Muscle of arm (tissue), 14 donors: ENCODE results near the gene UBTD1. TPM values are rescaled to one million over a fixed set of nuclear protein-coding genes. Genes with fewer than 3 reads are reported as not detected.
"Not testable (repeated sequence)": the region's sequence is repeated elsewhere in the genome, so short reads cannot be mapped to it uniquely, and the experiment has no call there.

Source experiments
- DNase-seq: peaks from one replicate; pipeline ENCODE4 v3.0.0-alpha.2; 2013
- long read RNA-seq, 11 donors: transcript quantifications; one replicate each; lab custom pipeline, GENCODE V29; 2026
- polyA plus RNA-seq, 12 donors: library from polyadenylated mRNA; unstranded; fragments of 120-200 nt; gene quantifications; one replicate each; pipeline ENCODE4 v1.2.1, GENCODE V29; 2013; ENCODE audit not compliant: insufficient read length in 12 of 12

UBTD1 gene
- polyA plus RNA-seq, result 10 to 100 TPM in 8 of 12 donors, 1 to 10 TPM in 3, not detected in 1; 9.5 to 21.4 (median 12.1) TPM
- long read RNA-seq, donor 1, result 0 reads
- long read RNA-seq, donor 2, transcript UBTD1-201 (3 exons, 1,706 nt), result major isoform, 9 of 9 reads
- long read RNA-seq, donor 2, partial matches to known transcripts, result 0 of 9 reads
- long read RNA-seq, donor 2, other reads (novel, unspliced or antisense), result 0 of 9 reads
- long read RNA-seq, donor 3, partial matches to known transcripts, result 0 of 3 reads
- long read RNA-seq, donor 3, other reads (novel, unspliced or antisense), result 0 of 3 reads
- long read RNA-seq, donor 4, partial matches to known transcripts, result 0 of 3 reads
- long read RNA-seq, donor 4, other reads (novel, unspliced or antisense), result 0 of 3 reads
- long read RNA-seq, donor 5, result 0 reads
- long read RNA-seq, donor 6, transcript UBTD1-201 (3 exons, 1,706 nt), result major isoform, 6 of 6 reads
- long read RNA-seq, donor 6, partial matches to known transcripts, result 0 of 6 reads
- long read RNA-seq, donor 6, other reads (novel, unspliced or antisense), result 0 of 6 reads
- long read RNA-seq, donor 7, transcript UBTD1-201 (3 exons, 1,706 nt), result major isoform, 6 of 6 reads
- long read RNA-seq, donor 7, partial matches to known transcripts, result 0 of 6 reads
- long read RNA-seq, donor 7, other reads (novel, unspliced or antisense), result 0 of 6 reads
- long read RNA-seq, donor 8, transcript UBTD1-201 (3 exons, 1,706 nt), result major isoform, 14 of 14 reads
- long read RNA-seq, donor 8, partial matches to known transcripts, result 0 of 14 reads
- long read RNA-seq, donor 8, other reads (novel, unspliced or antisense), result 0 of 14 reads
- long read RNA-seq, donor 9, transcript UBTD1-201 (3 exons, 1,706 nt), result major isoform, 6 of 6 reads
- long read RNA-seq, donor 9, partial matches to known transcripts, result 0 of 6 reads
- long read RNA-seq, donor 9, other reads (novel, unspliced or antisense), result 0 of 6 reads
- long read RNA-seq, donor 10, transcript UBTD1-201 (3 exons, 1,706 nt), result major isoform, 16 of 21 reads
- long read RNA-seq, donor 10, partial matches to known transcripts, result 5 of 21 reads
- long read RNA-seq, donor 10, other reads (novel, unspliced or antisense), result 0 of 21 reads
- long read RNA-seq, donor 11, transcript UBTD1-201 (3 exons, 1,706 nt), result major isoform, 14 of 14 reads
- long read RNA-seq, donor 11, partial matches to known transcripts, result 0 of 14 reads
- long read RNA-seq, donor 11, other reads (novel, unspliced or antisense), result 0 of 14 reads

DNA sequence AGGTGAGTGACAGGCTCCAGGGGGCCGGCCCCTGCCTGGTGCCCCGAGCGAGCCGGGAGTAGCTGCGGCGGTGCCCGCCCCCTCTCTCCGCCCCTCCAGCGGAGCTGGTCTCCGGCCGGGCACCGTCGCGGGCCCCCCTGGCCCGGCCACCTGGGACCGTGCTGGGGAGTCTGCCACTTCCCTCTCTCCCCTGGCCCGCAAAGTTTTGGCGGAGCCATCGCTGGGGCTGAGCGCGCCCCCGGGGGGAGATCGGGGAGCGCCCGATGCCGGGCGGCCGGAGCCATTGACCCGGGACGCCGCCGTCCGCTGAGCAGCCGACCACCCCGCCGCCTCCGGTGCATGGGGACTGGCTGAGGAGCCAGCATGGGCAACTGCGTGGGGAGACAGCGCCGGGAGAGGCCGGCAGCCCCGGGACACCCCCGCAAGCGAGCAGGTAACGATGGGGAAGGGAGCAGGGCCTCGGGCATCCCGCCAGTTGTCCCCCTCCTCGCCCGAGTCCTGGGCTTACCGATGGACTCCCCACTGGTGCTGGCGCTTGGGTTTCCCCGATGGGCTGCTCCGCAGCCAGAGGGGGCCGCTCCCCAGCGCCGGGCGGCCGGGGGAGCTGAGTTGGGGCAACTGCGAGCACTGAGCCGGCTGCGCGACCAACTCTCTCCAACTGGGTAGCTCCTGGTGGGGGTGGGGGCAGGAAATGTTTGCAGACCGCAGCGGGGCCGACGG, at the start of gene UBTD1:
TSS of gene UBTD1 (plus strand) at position 84 of the 720 bp plus-strand sequence. CDS start at position 364, 280 bp downstream.
- peak; percentile 48 for DNase-seq

DNA sequence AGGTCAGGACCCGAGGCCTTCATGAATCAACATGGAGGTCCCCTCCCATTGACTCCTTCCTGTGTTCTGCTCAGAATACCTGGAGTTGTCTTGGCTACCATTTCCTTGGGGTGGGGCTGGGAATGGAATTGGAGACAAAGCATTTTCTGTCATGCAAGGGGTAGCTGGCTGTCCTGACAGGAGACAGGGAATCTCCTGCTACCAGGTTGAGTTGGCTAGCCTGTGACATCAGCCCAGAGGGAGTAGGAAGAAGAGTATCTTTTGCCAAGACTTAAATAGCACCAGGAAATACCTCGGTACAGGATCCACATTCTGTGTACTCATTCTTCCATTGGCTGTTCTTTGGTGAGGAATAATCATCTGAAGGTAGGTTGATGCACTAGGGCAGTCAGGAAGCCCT, 47.9 kb upstream of the UBTD1 start:
- DNase-seq, result no peak

GRCh38 chr10:97451605-97452004, 47.1 kb upstream of the UBTD1 start:
- DNase-seq, result no peak

DNA sequence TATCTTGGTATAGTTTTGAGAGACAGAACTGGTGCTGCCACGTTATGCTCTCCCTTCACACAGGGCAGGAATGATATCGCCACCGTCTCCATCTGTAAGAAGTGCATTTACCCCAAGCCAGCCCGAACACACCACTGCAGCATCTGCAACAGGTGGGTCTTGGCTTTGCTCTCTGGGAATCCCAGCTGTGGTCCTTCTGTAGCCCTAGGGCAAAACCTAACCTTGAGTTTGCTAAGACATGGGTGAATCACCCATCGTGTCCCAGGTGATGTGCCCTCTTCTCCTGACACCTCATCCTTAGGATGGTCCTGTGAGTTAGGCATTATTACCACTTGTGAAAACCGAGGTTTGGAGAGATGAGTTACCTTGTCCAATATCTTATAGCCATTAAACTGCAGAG, 46.4 kb upstream of the UBTD1 start:
- DNase-seq, result no peak

- DNase-seq, result no peak
These were observed 44.2 kb upstream of the UBTD1 start for GRCh38 chr10:97454330-97455036.

DNA sequence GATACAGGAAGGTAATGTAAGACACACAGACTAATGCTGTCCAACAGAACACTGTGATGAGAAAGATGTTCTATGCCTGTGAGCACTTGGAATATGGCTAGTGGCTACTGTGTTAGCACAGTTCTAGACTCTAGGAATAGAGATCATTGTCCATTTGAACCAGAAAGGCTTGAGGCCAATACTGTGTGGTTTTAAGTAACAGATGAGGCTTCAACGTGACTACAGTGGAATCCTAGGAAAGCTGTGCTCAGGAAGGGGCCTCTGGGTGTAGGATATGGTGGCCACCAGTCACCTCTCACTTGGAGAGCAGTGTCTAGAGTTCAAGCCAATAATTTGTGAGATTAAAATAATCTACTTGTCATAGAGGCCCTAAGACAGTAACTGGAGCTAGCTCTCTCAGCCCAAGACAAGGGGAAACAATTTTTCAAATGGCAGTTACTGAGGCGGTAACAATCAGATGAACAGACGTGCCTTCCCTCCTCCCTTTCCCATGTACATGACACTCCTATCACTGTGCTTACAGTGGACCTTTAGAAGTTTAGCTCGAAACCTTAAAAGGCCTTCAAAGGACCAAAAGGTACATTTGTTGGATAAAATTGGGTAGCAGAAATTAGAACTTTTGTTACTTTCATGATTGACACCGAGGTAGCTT, 42.6 kb upstream of the UBTD1 start:
- no peak for DNase-seq

DNA sequence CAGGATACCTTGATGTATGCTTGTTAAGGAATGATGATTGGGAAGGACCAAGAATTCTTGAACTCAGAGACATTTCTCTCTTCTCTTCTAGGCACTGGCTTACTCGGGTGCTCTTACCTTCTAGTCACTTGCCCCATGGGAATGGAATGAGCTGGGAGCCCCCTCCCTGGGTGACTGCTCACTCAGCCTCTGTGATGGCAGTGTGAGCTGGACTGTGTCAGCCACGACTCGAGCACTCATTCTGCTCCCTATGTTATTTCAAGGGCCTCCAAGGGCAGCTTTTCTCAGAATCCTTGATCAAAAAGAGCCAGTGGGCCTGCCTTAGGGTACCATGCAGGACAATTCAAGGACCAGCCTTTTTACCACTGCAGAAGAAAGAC, 42.0 kb upstream of the UBTD1 start:
- DNase-seq, result no peak

DNA sequence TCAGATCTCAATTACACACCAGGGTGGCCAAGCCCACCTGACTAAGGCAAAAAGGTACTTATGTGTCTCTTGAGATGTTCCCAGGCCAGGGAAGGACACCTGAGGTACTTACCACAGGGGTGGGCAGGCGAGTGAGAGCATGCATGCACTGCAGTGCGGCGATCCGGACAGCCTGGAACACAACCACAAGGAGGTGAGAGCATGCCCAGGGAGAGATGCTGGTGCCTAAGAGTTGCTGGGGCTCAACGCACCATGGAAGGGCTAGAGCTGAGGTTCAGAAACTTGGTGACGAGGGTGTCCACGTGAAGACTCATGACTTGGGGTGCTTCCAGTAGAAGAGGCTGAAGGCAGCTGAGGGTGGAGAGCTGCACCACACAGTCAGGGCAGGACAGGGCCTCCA, 39.6 kb upstream of the UBTD1 start:
- DNase-seq, result no peak

- DNase-seq, result no peak
These were observed 38.8 kb upstream of the UBTD1 start for GRCh38 chr10:97459933-97460332.

- DNase-seq, result no peak
These were observed 36.4 kb upstream of the UBTD1 start for GRCh38 chr10:97462309-97462708.

DNA sequence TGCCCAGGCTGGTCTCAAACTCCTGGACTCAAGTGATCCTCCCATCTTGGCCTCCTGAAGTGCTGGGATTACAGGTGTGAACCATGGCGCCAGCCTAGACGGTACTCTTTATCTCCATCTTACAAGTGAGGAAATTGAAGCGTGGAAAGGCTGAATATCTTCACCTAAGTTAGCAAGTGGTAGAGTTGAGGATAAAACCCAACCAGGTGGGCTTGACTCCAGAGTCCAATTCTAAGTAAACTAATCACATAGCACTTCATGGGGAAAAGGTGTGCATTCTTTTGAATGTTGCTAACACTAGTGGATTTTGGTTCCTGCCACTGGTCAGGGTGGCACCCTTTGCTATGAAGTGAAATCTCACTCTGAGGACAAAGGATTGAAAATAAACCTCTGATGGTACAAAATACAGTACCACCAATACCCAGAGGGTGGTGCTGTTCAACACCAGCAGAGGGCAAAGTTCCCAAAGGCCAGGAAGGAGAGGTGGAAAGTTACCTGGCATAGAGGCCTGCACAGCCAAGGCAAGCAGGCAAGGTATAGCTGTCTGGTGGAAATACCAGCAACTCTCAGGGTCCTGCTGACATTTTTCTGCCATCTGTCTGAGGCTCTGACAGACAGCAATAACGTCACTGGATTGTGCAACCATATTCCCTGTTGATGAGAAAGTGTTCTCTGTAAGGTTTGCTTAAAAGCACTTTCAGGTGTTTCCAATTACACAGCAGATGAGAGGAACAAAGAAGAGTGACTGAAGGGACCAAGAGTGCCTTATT, 35.2 kb upstream of the UBTD1 start:
- peak; percentile 38 for DNase-seq

DNA sequence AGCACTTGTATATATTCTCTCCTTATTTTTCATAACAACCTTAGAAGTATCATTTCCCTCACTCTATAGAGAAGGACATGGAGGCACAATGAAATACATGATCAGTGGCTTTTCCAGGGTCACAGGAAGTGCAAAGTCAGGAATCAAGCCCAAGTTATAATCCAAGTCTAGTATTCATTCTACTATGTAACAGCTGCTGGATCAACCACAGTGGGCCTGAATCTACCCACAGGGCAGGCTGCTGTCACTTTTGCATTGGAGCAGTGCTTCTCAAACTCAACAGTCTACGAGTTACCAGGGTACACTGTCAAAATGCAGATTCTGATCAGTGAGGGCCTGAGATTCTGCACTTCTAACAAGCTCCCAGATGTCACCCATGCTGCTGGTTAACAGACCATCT, 34.5 kb upstream of the UBTD1 start:
- DNase-seq, result no peak

GRCh38 chr10:97465982-97466381, 32.7 kb upstream of the UBTD1 start:
- no peak for DNase-seq

GRCh38 chr10:97466755-97467154, 32.0 kb upstream of the UBTD1 start:
- DNase-seq, result no peak

DNA sequence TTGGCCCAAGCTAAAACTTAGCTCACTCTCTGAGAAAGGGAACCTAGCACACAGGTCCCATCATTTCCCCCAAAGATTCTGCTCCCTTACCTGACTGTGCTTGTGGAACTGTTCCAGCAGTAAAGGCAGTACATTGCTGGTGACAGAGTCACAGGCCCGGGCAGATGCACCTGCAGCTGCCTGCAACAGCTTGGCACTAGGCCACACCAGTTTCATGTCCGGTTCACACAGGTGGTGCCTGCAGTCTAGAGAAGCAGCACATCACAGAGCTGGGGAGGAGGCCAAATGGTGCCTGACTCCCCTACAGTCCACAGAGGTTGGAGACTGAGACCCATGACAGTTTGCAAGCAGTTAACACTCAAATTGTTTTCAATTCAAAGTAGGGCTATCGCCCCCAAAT, 30.6 kb upstream of the UBTD1 start:
- no peak for DNase-seq

DNA sequence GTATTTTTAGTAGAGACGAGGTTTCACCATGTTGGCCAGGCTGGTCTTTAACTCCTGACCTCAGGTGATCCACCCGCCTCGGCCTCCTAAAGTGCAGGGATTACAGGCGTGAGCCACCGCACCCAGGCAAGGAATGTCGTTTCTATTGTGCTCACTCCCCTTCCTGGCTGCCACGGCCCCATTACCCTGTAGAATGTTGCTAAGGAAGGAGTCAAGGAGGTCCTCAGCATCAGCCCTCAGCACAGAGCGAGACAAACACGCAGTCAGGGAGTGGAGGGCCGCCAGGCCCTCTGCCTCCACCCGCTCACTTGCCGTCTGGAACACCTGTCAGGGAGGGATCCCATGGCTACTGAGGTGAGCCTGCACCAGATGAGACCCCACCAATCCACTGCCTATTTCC, 29.9 kb upstream of the UBTD1 start:
- DNase-seq, result not testable (repeated sequence)

DNA sequence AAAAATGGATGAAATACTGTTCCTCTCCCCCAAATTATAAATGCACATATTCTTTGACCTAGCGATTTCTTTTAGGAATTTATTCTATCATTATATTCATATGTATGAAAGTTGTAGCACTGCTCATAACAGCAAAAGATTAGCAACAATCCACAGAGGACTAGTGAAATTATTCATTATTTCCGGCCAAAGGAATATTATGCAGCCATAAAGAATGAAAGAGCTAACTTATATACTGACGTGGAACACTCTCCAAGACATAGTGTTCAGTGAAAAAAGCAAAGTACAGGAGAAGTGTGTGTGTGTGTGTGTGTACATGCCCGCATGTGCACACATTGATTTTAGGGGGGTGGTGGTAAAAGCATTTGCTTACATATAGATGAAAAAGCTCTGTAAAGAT, 23.8 kb upstream of the UBTD1 start:
- no peak for DNase-seq

GRCh38 chr10:97475936-97476594, 22.7 kb upstream of the UBTD1 start:
- no peak for DNase-seq

DNA sequence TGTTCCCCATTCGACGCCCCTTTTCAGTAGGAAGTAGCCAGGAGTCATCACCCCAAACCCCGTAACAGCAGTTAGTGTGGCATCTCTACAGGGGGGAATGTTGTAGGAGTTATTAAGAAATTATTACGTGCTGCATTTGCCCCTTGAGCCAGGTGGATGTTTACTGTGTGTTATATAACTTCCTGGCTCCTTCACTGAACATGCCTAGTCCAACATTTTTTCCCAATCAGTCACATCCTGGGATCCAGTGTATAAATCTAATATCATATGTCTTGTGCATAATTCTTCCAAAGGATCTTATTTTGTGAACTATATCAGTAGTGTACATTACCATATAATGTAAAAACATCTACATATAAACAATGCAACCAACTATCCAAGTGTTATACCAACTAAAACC, 19.3 kb upstream of the UBTD1 start:
- DNase-seq, result not testable (repeated sequence)
